ENCODE data around the gene DCHS1. TPM values are rescaled to one million over a fixed set of nuclear protein-coding genes. Genes with fewer than 3 reads are reported as not detected.
A peak's percentile ranks its signal among the peaks of the same experiment; 100 is the strongest.

DCHS1 gene
- total RNA-seq, 2 experiments from 2014 or later, result 2.1 to 2.5 TPM

- POLR2A ChIA-PET, result interaction anchor here (0.5 to 4.3 kb wide), 18 partner anchors 8 to 306 kb away, joined by 3 to 33 read pairs (median 4); partner anchors contain the start of genes ARFIP2, ILK, TAF10 and TIMM10B
- no peaks in the 10 kb centered on the region for H3K27me3 Mint-ChIP-seq
- no peaks in the 10 kb centered on the region for H3K9me3 Mint-ChIP-seq
- peak within 1 kb of the TSS; percentile 97 for H3K27ac Mint-ChIP-seq
- ATAC-seq (ENCODE audit: low read depth) (peak; percentile 97), DNase-seq (peak; percentile 97)
- peak within 1 kb of the TSS; percentile 92 for H3K4me3 Mint-ChIP-seq
- peaks cover 15% of the 10 kb centered on the region for H3K4me1 Mint-ChIP-seq
- peaks cover 21% of the 10 kb centered on the region for H3K36me3 Mint-ChIP-seq
Measured at GRCh38 chr11:6682936-6683861, 27.6 kb upstream of the DCHS1 start, which contains the start of gene MRPL17. Gene MRPL17 (minus strand): TSS chr11:6683340. CDS start chr11:6683296, 44 bp downstream.

GRCh38 chr11:6682591-6682935, 27.0 kb upstream of the DCHS1 start:
- Mint-ChIP-seq H3K9me3 (no peaks in the 10 kb centered on the region), H3K4me3 (peak overlapping the region; percentile 92), H3K36me3 (peaks cover 21% of the 10 kb centered on the region), H3K27me3 (no peaks in the 10 kb centered on the region), H3K27ac (peak overlapping the region; percentile 97), H3K4me1 (peaks cover 15% of the 10 kb centered on the region)
- DNase-seq, result no peak
- ATAC-seq (ENCODE audit: low read depth), result no peak
- POLR2A ChIA-PET, result interaction anchor here (1.0 to 4.3 kb wide), 9 partner anchors 10 to 305 kb away, joined by 3 to 33 read pairs (median 14); partner anchors contain the start of genes ARFIP2, ILK, TAF10 and TIMM10B

GRCh38 chr11:6681949-6682348, 26.3 kb upstream of the DCHS1 start:
- H3K36me3 Mint-ChIP-seq, result peaks cover 23% of the 10 kb centered on the region
- DNase-seq (peak; percentile 36), ATAC-seq (ENCODE audit: low read depth) (no peak)
- no peaks in the 10 kb centered on the region for H3K27me3 Mint-ChIP-seq
- H3K27ac Mint-ChIP-seq, result peak overlapping the region; percentile 97
- H3K4me1 Mint-ChIP-seq, result peaks cover 15% of the 10 kb centered on the region
- peak overlapping the region; percentile 92 for H3K4me3 Mint-ChIP-seq
- H3K9me3 Mint-ChIP-seq, result no peaks in the 10 kb centered on the region
- POLR2A ChIA-PET, result interaction anchor here (1.0 to 4.3 kb wide), 6 partner anchors 9 to 200 kb away, joined by 4 to 33 read pairs (median 14); partner anchors contain the start of genes ARFIP2, TAF10, TIMM10B and TPP1

- DNase-seq, result no peak
- Mint-ChIP-seq H3K4me1 (peaks cover 15% of the 10 kb centered on the region), H3K36me3 (peaks cover 23% of the 10 kb centered on the region), H3K27me3 (no peaks in the 10 kb centered on the region), H3K9me3 (no peaks in the 10 kb centered on the region), H3K4me3 (peak overlapping the region; percentile 92), H3K27ac (peak overlapping the region; percentile 59)
- ATAC-seq (ENCODE audit: low read depth), result no peak
- POLR2A ChIA-PET, result interaction anchor here (1.0 to 4.3 kb wide), 6 partner anchors 9 to 200 kb away, joined by 4 to 33 read pairs (median 14); partner anchors contain the start of genes ARFIP2, TAF10, TIMM10B and TPP1
Measured at GRCh38 chr11:6681505-6681904, 25.9 kb upstream of the DCHS1 start.

- Mint-ChIP-seq H3K9me3 (peaks cover 1% of the 10 kb centered on the region), H3K4me3 (no peak overlapping the region), H3K4me1 (peaks cover 38% of the 10 kb centered on the region), H3K36me3 (peaks cover 27% of the 10 kb centered on the region), H3K27me3 (no peaks in the 10 kb centered on the region), H3K27ac (no peak overlapping the region)
- ATAC-seq (ENCODE audit: low read depth), result no peak
- POLR2A ChIA-PET, result interaction anchor here (1.3 kb wide), 1 partner anchor 65 kb away, joined by 3 read pairs; the partner anchor contains the start of gene TAF10
- DNase-seq, result no peak
Measured at GRCh38 chr11:6677018-6677417, 21.4 kb upstream of the DCHS1 start.

GRCh38 chr11:6674862-6675261, 19.3 kb upstream of the DCHS1 start:
- Mint-ChIP-seq H3K27ac (no peak overlapping the region), H3K36me3 (peaks cover 16% of the 10 kb centered on the region), H3K4me1 (peaks cover 47% of the 10 kb centered on the region), H3K9me3 (peaks cover 1% of the 10 kb centered on the region), H3K27me3 (no peaks in the 10 kb centered on the region), H3K4me3 (no peak overlapping the region)
- DNase-seq, result no peak
- ATAC-seq (ENCODE audit: low read depth), result no peak
- POLR2A ChIA-PET, result interaction anchor here (1.1 kb wide), 1 partner anchor 9 kb away, joined by 4 read pairs; the partner anchor contains the start of gene MRPL17

GRCh38 chr11:6674219-6674597, 18.6 kb upstream of the DCHS1 start:
- ATAC-seq (ENCODE audit: low read depth), result peak; percentile 30

GRCh38 chr11:6673523-6674218, 18.1 kb upstream of the DCHS1 start:
- Mint-ChIP-seq H3K27me3 (no peaks in the 10 kb centered on the region), H3K4me3 (peak overlapping the region; percentile 47), H3K36me3 (peaks cover 11% of the 10 kb centered on the region), H3K27ac (peak overlapping the region; percentile 64), H3K4me1 (peaks cover 41% of the 10 kb centered on the region), H3K9me3 (peaks cover 1% of the 10 kb centered on the region)
- ATAC-seq (ENCODE audit: low read depth), result peak; percentile 15
- POLR2A ChIA-PET, result interaction anchor here (1.4 to 2.5 kb wide), 3 partner anchors 9 to 62 kb away, joined by 3 to 17 read pairs (median 14); partner anchors contain the start of genes MRPL17 and TAF10
- no peak for DNase-seq

More at GRCh38 chr11:6674219-6674597, 18.6 kb upstream of the DCHS1 start:
- peak overlapping the region; percentile 64 for H3K27ac Mint-ChIP-seq
- peaks cover 44% of the 10 kb centered on the region for H3K4me1 Mint-ChIP-seq
- H3K27me3 Mint-ChIP-seq, result no peaks in the 10 kb centered on the region
- peak overlapping the region; percentile 47 for H3K4me3 Mint-ChIP-seq
- peaks cover 13% of the 10 kb centered on the region for H3K36me3 Mint-ChIP-seq
- DNase-seq, result no peak
- H3K9me3 Mint-ChIP-seq, result peaks cover 1% of the 10 kb centered on the region
- POLR2A ChIA-PET, result interaction anchor here (1.1 to 2.5 kb wide), 3 partner anchors 9 to 62 kb away, joined by 3 to 17 read pairs (median 4); partner anchors contain the start of genes MRPL17 and TAF10

GRCh38 chr11:6671991-6672390, 16.4 kb upstream of the DCHS1 start:
- DNase-seq, result no peak

GRCh38 chr11:6670202-6670830, 14.7 kb upstream of the DCHS1 start:
- peak overlapping the region; percentile 31 for H3K27ac Mint-ChIP-seq
- POLR2A ChIA-PET, result interaction anchor here (1.4 kb wide), 1 partner anchor 13 kb away, joined by 4 read pairs; the partner anchor contains the start of gene MRPL17
- peaks cover 55% of the 10 kb centered on the region for H3K4me1 Mint-ChIP-seq
- DNase-seq (no peak), ATAC-seq (ENCODE audit: low read depth) (no peak)
- peak overlapping the region; percentile 40 for H3K4me3 Mint-ChIP-seq
- peaks cover 9% of the 10 kb centered on the region for H3K36me3 Mint-ChIP-seq
- no peaks in the 10 kb centered on the region for H3K27me3 Mint-ChIP-seq
- peaks cover 1% of the 10 kb centered on the region for H3K9me3 Mint-ChIP-seq

More at GRCh38 chr11:6671991-6672390, 16.4 kb upstream of the DCHS1 start:
- Mint-ChIP-seq H3K27ac (no peak overlapping the region), H3K4me3 (no peak overlapping the region), H3K4me1 (peaks cover 49% of the 10 kb centered on the region), H3K36me3 (peaks cover 9% of the 10 kb centered on the region), H3K27me3 (no peaks in the 10 kb centered on the region), H3K9me3 (peaks cover 1% of the 10 kb centered on the region)
- POLR2A ChIA-PET, result interaction anchor here (0.7 to 2.5 kb wide), 5 partner anchors 9 to 78 kb away, joined by 3 to 17 read pairs (median 7); partner anchors contain the start of genes MRPL17 and TAF10
- ATAC-seq (ENCODE audit: low read depth), result no peak

- H3K27me3 Mint-ChIP-seq, result peaks cover 3% of the 10 kb centered on the region
- no peaks in the 10 kb centered on the region for H3K9me3 Mint-ChIP-seq
- DNase-seq, result peak; percentile 48
- no peak overlapping the region for H3K4me3 Mint-ChIP-seq
- H3K4me1 Mint-ChIP-seq, result peaks cover 48% of the 10 kb centered on the region
- POLR2A ChIA-PET, result interaction anchor here (0.8 to 2.2 kb wide), 7 partner anchors 10 to 65 kb away, joined by 3 to 9 read pairs (median 4); partner anchors contain the start of genes ILK, MRPL17, RRP8 and TPP1
- peak overlapping the region; percentile 60 for H3K27ac Mint-ChIP-seq
- peaks cover 6% of the 10 kb centered on the region for H3K36me3 Mint-ChIP-seq
- ATAC-seq (ENCODE audit: low read depth), result peak; percentile 71
Measured at GRCh38 chr11:6667733-6668374, 12.2 kb upstream of the DCHS1 start.

Measured in activated naive CD8-positive, alpha-beta T cell treated with anti-CD3 and anti-CD28 coated beads, Interleukin-2, amount 10 ng/mL, durations not matched to agents 7 days and 5 days (primary cell).